GM12891 (cell line): ENCODE results near the gene GAST. TPM values are rescaled to one million over a fixed set of nuclear protein-coding genes. Genes with fewer than 3 reads are reported as not detected.

Experiments
- DNase-seq: peaks from one replicate; pipeline ENCODE4 v3.0.0; 2011; ENCODE audit warnings: low spot score; ENCODE audit not compliant: insufficient read length
- FAIRE-seq: peaks from 2 replicates; lab custom pipeline; 2011; peaks lifted over from hg19 to GRCh38; lab: Jason Lieb, UNC
- PAX5 ChIP-seq: IDR thresholded peaks from 2 replicates; pipeline ENCODE4 v1.6.1; 2011; ENCODE audit warnings: low read length, moderate library complexity, mild to moderate bottlenecking; ENCODE audit not compliant: insufficient read depth, severe bottlenecking
- POLR2A ChIP-seq: IDR thresholded peaks from 2 replicates; pipeline ENCODE4 v1.6.1; 2011; ENCODE audit warnings: low read depth, low read length, control low read depth
- POLR2AphosphoS5 ChIP-seq: IDR thresholded peaks from 2 replicates; pipeline ENCODE4 v1.6.1; 2011; ENCODE audit warnings: low read depth, low read length, control low read depth
- POU2F2 ChIP-seq: IDR thresholded peaks from 2 replicates; pipeline ENCODE4 v1.6.1; 2011; ENCODE audit warnings: low read depth, mild to moderate bottlenecking, control low read depth, low read length, moderate library complexity
- SPI1 ChIP-seq: IDR thresholded peaks from 2 replicates; pipeline ENCODE4 v1.6.1; 2011; ENCODE audit warnings: low read depth, low read length, control low read depth
- TAF1 ChIP-seq: IDR thresholded peaks from 2 replicates; pipeline ENCODE4 v1.6.1; 2011; ENCODE audit warnings: low read depth, low read length, control low read depth
- polyA plus RNA-seq: library from polyadenylated mRNA; unstranded; fragments of >200 nt; gene quantifications from one replicate; pipeline ENCODE4 v1.2.1, GENCODE V29; 2012; ENCODE audit warnings: low read depth, missing spikeins, inconsistent platforms; ENCODE audit not compliant: missing spikeins

Gene GAST, protein sequence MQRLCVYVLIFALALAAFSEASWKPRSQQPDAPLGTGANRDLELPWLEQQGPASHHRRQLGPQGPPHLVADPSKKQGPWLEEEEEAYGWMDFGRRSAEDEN
- polyA plus RNA-seq = not detected

DNA sequence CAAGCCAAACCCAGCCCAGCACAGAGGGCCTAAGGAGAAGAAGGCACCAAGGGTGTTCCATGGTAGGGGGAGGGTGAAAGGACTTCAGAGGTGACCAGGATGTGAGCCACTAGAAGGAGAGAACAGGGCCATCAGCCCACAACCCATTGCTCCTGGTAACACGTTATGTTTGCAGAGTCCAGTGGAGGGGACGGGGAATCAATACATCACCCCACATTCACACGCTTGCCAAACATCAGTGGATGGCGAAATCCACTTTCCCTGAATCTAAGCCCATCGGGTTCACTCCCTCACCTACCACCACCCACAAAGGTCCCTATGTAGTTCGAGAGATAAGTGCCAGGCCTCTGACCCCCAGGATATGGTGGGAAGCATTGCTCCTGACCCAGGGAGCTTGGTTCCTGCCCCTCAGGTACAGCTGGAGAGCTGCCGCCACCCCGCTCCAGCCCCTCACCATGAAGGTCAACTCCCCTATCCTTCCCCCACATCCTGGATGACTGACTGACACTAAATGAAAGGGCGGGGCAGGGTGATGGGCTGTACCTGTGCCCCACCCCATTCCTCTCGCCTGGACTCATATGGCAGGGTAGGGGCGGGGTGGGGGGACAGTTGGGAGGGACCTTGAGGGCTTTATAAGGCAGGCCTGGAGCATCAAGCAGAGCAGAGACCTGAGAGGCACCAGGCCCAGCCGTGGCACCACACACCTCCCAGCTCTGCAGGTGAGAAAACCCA, at the start of gene GAST:
TSS of gene GAST (plus strand) at position 663 of the 732 bp plus-strand sequence. CDS start 3,106 bp downstream, outside the sequence.
- TF ChIP-seq SPI1 (no peak), POU2F2 (no peak), TAF1 (no peak), POLR2A (no peak)
- no peak for FAIRE-seq
- no peak for DNase-seq

DNA sequence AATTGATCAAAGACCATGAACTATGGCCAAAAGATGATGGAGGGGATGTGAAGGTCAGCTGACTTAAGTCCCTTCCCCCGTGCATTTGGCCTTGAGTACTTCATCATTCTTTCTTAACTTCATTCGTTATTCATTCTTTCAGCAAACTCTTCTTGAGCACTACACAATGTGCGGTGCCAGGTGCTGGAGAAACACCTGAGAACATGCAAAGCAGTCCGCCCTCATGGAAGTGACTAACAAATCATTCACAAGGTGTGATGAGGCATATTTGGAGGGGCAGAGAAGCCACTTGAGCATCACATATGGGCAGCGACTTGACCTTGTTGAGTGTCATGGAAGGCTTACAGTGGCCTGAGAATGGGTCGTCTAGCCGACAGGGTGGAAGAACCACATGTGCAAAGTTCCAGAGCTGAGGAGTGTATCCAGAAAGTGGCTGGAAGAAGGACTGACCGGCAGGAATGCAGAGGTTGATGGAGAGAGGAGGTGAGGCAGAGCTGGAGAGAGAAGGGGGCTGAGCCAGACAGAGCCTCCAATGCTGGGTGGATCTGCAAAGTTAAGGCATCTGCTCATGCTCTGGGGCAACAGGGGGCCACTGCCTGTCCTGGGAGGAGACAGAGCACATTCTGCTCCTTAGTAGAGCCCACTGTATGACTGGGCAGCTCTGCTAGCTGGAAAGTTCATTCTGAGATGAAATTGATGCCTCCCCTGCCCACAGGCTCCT, 48.5 kb upstream of the GAST start:
- DNase-seq = no peak
- TF ChIP-seq TAF1 = no peak
- no peak for TF ChIP-seq POLR2A
- no peak for TF ChIP-seq POU2F2
- TF ChIP-seq SPI1 = no peak
- TF ChIP-seq PAX5 = no peak
- no peak for TF ChIP-seq POLR2AphosphoS5

DNA sequence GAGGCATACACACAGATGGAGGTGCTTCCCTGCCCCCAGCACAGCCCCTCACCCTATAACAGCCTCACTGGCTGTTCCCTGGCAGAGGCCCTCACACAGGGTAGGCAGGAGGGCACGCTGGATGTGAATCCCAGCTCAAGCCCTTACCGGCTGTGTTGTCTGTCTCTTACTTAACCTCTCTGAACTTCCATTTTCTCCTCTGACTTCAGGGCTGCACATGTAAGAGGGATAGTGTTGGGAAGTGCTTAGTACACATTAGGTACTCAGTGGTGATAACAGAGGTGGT, 48.0 kb upstream of the GAST start:
- DNase-seq (no peak), FAIRE-seq (no peak)
- TF ChIP-seq POLR2AphosphoS5 (no peak), TAF1 (no peak), SPI1 (no peak), PAX5 (no peak), POLR2A (no peak), POU2F2 (no peak)

More for the DNA sequence above, 48.5 kb upstream of the GAST start:
- no peak for FAIRE-seq

DNA sequence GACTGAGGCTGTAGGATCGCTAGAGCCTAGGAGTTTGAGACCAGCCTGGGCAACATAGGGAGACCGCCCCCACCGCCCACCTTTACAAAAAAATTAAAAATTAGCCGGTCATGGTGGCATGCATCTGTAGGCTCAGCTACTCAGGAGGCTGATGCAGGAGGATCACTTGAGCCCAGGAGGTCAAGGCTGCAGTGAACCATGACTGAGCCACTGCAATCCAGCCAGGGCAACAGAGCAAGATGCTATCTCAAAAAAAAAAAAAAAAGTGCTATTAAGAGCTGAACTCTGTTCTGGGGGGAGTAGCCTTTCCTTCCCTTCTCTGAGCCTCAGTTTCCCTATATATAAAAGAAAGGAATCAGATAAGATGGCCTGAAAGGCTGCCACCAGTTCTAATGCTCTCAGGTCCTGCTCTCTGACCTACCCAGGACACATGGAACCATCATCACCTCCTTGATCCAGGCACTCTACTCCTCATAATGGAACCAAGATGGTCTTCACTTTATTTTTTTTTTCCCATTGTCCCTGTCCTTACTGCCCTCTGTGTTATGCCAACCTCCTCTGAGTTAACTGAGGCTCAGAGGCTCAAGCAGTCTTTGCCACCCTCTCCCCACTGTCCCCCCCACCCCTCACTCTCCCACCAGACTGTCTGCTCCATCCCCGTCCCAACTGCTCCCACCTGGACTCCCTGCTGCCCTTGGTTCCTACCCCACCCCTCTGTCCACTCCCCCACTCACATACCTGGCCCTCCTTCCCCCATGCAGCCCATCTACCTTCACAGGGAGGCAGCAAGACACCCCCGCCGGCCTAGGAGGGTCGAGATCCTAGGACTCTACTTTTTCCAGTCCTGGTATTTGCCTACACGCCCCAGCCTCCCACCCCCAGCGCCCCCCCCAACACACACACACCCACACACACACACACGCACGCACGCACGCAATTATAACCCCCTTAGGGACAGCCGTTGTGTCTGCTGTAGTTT, 47.3 kb upstream of the GAST start:
- no peak for TF ChIP-seq TAF1
- DNase-seq (no peak), FAIRE-seq (no peak)

DNA sequence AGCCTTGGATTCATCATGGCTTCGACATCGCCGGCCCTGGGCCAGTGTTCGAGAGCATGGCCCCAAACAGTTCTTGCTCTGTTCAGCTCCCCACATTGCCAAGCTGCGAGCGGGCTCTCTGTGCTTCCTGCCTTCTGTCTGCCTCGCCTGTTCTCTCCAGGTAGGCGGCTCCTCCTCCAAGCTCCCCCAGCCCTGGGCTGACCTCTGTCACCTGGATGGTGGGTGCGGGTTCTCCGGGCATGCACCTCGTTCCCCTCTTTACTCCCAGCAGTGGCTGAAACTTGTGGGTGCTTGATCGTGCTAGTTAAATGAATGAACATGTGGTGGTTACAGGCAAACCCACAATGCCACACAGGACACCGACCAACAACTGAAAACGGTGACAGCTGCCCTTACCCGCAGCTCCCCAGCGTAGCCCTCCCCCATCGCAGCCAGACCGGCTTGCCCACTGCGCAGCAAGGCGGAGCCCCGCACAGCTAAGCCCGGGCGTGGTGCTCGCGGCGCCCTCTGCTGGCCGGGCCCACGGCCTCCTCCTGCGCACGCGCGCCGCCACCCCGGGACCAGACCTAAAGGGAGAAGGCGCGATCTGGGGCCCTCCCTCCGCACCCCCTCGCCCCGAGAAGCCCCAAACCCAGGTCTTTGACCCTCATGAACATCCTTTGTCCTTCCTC, 46.4 kb upstream of the GAST start:
- FAIRE-seq (peak; percentile 92), DNase-seq (peak; percentile 92)
- TF ChIP-seq POU2F2 (0 out of 2 replicates have a peak, but pooled peaks have one; percentile 12), PAX5 (no peak), POLR2A (0 out of 2 replicates have a peak, but pooled peaks have one; percentile 16)

DNA sequence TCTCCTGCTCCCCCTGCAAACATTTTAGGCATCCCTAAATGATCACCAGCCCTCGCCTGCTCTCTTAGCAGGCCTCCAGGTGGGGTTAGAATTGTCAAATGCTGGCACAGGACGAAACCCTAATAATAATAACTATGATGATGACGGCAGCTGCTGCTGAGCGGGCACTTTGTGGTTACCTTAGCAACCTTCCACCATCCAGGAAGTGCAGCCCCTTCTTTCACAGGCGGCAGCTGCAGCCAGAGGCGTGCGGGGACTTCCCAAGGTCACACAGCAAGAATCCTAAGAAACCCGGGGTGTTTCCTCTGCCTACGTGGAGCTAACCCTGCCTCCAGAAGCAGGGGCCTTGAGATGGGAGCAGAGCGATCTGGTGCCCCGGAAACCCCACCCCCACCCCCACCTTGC, 45.9 kb upstream of the GAST start:
- FAIRE-seq (no peak), DNase-seq (no peak)
- TF ChIP-seq PAX5 = no peak
- no peak for TF ChIP-seq TAF1
- TF ChIP-seq POLR2A = no peak
- TF ChIP-seq SPI1 = no peak
- no peak for TF ChIP-seq POU2F2

DNA sequence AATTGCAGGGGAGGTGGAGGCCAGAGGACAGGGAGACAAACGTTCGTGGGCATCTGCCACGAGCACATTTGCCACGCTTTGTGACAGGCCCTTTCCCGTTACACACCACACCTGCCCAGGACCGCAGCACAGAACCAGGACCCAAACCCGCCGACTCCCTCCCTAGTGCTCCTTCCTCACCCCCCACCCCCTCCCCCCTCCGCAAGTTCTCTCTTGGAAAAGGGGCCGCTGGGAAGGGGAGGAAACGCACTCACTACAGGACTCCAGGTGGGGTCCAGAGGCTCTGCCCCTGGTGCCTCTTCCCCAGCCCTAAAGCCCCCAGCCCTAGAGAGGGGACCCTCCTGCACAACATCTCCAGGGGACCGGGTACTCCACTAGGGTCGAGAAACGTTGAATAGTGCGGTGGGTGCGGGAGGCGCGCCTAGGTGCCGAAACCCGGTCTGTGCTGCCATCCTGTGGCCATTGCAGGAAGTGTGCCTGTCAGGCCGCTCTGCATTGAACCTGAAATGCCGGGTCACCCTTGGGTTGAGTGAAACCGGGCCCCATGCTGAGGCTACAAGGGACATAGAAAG, 45.3 kb upstream of the GAST start:
- peak; percentile 92 for FAIRE-seq
- TF ChIP-seq POU2F2 = no peak
- no peak for TF ChIP-seq SPI1
- no peak for TF ChIP-seq POLR2A
- TF ChIP-seq TAF1 = no peak
- no peak for TF ChIP-seq POLR2AphosphoS5

DNA sequence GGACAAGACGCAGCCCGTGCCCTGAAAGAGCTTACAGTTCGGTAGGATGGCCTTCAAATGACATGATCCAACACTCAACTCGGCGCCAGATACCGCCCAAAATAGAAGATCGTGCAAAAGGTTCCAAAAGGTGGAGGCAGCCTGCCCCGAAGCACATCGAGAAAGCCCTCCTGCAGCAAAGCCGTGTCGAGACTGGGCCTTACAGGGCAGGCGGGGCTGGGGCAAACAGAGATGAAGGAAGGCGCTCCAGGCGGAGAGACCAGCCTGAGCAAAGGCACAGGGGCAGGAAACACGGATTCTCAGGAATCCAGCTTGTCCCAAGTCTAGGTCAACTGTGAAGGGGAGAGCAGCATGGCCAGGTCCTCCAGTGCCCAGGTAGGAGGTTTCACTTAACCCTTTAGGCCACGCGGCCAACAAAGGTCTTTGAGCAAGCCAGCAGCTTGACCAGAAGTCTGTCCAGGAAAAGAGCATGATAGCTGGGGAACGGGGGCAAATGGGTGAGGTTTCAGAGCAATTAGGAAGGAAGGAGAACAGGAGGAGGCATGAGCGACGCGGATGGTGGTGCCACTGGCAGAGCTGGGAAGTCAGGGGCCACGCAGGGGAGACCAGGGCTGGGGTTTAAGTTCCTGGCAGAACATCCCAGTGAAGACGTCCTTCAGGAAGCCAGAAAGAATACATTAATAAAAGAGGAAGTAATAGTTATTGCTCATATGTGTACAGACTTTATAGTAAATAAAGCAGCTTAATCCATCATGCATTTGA, 44.7 kb upstream of the GAST start:
- no peak for FAIRE-seq

More for the DNA sequence above, 45.3 kb upstream of the GAST start:
- DNase-seq = peak; percentile 75

More for the DNA sequence above, 44.7 kb upstream of the GAST start:
- no peak for TF ChIP-seq TAF1
- no peak for TF ChIP-seq PAX5
- TF ChIP-seq POLR2A = no peak
- TF ChIP-seq SPI1 = no peak
- no peak for TF ChIP-seq POLR2AphosphoS5
- TF ChIP-seq POU2F2 = no peak
- DNase-seq = no peak
